HG03066 (cell line): ENCODE measurements around the gene MORC3.
A peak's percentile ranks its signal among the peaks of the same experiment; 100 is the strongest.
"Not testable (repeated sequence)": the region's sequence is repeated elsewhere in the genome, so short reads cannot be mapped to it uniquely, and the experiment has no call there.

ENCODE experiments used
- ATAC-seq: cut with Tn5 transposase; IDR thresholded peaks from one replicate; pipeline ENCODE4 v1.9.1; 2021; ENCODE audit warnings: low read depth; ENCODE audit not compliant: unreplicated experiment

Gene MORC3, protein sequence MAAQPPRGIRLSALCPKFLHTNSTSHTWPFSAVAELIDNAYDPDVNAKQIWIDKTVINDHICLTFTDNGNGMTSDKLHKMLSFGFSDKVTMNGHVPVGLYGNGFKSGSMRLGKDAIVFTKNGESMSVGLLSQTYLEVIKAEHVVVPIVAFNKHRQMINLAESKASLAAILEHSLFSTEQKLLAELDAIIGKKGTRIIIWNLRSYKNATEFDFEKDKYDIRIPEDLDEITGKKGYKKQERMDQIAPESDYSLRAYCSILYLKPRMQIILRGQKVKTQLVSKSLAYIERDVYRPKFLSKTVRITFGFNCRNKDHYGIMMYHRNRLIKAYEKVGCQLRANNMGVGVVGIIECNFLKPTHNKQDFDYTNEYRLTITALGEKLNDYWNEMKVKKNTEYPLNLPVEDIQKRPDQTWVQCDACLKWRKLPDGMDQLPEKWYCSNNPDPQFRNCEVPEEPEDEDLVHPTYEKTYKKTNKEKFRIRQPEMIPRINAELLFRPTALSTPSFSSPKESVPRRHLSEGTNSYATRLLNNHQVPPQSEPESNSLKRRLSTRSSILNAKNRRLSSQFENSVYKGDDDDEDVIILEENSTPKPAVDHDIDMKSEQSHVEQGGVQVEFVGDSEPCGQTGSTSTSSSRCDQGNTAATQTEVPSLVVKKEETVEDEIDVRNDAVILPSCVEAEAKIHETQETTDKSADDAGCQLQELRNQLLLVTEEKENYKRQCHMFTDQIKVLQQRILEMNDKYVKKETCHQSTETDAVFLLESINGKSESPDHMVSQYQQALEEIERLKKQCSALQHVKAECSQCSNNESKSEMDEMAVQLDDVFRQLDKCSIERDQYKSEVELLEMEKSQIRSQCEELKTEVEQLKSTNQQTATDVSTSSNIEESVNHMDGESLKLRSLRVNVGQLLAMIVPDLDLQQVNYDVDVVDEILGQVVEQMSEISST

DNA sequence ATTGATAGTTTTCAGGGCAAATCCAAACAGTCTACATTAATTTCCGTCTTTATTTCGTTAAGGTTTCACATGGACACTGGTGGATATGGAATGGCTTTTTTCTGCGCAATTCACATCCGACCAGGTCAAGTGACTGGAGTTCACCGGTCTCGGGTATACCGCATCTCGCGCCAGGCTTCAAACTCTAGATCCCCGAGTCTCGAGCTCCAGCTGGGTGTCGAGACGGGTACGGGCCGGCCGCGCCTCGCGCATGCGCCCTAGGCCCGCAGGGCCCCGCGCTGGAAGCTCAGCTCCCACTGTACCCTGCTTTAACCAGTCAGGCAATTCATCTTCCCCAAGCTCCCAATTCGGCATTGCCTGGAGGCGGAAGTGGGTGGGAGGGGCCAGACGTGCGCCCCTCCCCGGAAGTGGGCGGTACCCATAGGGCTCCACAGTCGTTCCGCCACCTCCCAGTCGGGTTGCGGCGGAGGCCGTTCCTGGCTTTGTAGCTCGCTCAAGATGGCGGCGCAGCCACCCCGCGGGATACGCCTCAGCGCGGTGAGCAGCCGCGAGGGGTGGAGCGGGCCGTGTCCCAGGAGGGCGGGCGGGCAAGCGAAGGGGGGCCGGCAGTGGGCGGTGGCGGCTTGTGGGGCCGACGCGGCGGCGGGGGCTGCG is at the start of gene MORC3:
Gene MORC3, plus strand, starts transcription at position 431 of the 654 bp plus-strand sequence. Its CDS starts 68 bp downstream, at position 499.
- peak; percentile 82 for ATAC-seq

DNA sequence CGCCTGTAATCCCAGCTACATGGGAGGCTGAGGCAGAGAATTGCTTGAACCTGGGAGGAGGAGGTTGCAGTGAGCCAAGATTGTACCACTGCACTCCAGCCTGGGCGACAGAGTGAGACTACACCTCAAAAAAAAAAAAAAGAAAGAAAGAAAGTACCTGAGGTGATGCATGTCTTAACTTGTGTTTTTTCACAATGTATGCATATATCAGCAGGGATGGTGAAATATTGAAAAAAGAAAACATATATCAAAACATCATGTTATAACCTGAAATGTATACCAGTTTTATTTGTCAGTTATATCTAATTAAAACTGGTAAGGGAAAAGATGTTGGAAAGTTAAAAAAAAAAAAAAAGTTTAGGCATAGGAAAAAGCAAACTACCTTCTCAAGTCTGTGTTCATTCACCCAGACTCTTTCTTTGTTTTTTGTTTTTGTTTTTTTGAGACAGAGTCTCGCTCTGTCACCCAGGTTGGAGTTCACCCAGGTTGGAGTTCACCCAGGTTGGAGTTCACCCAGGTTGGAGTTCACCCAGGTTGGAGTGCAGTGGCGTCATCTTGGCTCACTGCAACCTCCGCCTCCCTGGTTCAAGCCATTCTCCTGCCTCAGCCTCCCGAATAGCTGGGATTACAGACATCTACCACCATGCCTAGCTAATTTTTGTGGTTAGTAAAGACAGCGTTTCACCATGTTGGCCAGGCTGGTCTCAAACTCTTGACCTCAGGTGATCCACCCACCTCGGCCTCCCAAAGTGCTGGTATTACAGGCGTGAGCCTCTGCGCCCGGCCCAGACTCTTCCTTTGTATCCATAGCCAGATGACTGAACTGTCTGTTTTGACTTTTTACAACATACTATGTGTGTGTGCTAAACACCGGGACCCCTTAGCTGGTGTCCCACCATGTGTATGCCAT is 49.0 kb upstream of the MORC3 start:
- not testable (repeated sequence) for ATAC-seq

DNA sequence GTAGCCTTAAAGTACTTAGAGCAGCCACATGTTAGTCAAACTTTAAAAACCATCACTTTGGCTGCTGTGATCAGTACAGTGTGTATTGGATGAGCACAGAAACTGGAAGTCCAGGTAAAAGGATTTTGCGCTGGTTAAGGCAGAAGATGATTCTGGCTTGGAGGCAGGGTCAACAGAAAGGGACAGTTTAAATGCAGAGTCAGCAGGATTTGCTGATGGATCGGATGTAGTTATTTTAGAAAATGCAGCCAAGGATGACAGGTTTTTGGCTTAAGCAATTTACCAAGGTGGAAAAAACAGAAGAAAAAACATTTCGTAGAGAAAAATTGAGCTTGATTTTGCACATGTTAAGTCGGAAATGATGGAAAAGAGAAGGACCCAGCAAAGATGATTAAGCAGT is 45.9 kb upstream of the MORC3 start:
- ATAC-seq: no peak

DNA sequence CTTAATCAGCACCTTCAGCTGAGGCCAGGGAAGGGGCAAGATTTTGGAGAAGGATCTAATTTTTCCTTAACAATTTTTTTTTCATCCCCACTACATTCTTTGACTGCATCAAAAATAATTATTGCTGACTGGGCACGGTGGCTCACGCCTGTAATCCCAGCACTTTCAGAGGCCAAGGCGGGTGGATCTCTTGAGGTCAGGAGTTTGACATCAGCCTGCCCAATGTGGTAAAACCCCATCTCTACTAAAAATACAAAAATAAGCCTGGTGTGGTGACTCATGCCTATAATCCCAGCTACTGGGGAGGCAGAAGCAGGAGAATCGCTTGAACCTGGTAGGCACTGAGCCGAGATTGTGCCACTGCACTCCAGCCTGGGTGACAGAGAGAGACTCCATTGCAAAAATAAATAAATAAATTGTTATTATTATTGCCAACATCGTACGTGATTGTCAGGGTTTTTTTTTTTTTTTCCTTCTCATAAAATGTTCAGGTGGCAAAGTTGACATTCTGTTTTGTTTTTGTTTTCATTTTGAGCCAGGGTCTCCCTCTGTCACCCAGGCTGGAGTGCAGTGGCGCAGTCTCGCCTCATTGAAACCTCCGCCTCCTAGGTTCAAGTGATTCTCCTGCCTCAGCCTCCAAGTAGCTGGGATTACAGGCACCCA is 37.3 kb upstream of the MORC3 start:
- ATAC-seq: no peak

DNA sequence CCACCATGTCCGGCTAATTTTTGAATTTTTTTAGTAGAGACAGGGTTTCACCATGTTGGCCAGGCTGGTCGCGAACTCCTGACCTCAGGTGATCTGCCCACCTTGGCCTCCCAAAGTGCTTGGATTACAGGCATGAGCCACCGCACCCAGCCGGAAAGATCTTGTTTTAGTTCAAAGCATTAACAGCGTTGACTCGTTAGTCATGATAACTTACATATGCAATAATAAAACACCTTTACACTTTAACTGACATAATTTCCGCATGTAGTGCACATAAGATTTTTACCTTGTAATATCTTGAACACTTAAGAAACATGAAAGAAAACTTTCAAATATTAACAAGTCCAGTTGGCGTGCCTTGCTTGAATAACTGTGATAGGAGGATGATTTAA is 36.8 kb upstream of the MORC3 start:
- not testable (repeated sequence) for ATAC-seq

DNA sequence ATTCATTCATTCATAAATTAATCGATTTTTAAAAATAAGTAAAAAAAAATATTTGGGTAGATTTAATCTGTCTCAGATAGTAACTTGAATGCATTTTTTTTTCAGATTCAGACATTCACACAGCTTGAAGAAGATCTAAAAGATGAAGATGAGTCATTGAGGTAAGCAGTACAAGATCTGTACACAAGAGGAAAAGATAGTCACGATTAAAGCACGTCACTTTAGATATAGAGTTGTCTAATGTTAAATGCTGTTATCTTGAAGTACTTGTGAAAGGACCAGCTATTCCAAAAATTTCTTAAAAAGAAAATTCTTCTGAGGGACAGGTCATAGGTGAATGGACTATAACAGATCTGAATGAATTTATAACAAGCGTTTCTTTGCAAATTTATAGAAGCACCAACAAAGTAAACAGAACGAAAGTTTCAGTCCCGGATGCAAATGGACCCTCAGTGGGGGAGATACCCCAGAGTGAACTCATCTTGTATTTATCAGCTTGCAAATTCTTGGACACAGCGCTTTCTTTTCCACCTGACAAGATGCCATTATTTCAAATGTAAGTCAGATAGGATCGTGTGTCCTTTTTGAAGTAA is 31.2 kb upstream of the MORC3 start:
- no peak for ATAC-seq

DNA sequence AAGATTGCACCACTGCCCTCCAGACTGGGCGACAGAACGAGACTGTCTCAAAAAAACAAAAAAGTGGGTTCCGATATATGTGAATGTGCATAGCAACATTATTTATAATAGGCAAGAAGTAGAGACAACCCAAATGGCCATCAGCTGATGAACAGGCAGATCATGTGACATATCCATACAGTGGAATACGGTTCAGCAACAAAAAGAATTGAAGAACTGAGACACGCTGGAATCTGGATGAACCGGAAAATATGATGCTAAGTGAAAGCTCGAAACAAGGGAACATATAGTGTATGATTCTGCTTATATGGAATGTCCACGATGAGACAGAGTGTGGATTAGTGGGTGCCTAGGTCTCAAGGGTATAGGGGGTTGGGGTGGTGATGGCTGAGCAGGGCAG is 28.5 kb upstream of the MORC3 start:
- ATAC-seq: no peak

DNA sequence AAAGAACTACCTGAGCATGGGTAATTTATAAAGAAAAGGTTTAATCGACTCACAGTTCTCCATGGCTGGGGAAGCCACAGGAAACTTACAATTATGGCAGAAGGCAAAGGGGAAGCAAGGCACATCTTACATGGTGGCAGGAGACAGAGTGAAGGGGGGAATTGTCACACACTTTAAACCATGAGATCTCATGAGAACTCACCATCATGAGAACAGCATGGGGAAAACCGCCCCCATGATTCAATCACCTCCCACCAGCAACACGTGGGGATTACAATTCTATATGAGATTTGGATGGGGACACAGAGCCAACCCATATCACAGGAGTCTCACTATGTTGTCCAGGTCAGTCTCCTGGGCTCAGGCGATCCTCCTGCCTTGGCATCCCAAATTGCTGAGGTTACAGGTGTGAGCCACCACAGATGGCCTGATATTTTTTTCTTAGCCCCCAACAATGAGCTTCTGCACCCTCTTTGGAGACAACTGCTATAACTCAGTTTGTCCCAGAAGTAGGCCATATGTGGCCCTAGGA is 22.5 kb upstream of the MORC3 start:
- no peak for ATAC-seq

DNA sequence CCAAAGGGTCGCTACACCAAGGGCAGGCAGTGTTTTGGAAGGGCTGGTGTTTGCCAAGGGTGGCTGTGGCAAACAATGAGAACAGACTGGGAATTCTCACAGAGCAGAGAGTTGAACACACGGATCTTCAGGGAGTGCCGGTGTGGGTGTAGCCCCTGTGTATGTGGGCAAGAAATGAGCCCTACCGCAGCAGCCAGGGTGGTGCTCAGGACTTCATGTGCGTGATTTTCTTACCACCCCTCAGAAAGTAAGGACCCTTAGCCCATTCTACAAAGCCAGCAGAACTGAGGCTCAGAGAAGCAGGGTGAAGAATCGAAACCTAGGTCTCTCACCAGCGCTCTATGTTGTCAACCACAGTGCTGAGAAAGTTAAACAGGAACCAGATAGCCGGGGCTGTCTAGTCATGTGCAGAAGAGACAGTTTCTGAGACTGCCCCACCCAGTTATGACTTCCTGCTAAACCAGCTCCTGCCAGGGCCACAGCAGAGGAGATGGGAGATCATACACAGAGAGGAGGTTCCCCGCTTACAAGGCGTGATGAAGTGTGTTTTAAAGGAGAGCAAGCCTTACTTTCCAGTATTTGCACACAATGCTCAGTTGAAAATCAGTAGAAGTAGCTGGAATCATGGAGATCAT is 21.9 kb upstream of the MORC3 start:
- ATAC-seq: peak; percentile 99

DNA sequence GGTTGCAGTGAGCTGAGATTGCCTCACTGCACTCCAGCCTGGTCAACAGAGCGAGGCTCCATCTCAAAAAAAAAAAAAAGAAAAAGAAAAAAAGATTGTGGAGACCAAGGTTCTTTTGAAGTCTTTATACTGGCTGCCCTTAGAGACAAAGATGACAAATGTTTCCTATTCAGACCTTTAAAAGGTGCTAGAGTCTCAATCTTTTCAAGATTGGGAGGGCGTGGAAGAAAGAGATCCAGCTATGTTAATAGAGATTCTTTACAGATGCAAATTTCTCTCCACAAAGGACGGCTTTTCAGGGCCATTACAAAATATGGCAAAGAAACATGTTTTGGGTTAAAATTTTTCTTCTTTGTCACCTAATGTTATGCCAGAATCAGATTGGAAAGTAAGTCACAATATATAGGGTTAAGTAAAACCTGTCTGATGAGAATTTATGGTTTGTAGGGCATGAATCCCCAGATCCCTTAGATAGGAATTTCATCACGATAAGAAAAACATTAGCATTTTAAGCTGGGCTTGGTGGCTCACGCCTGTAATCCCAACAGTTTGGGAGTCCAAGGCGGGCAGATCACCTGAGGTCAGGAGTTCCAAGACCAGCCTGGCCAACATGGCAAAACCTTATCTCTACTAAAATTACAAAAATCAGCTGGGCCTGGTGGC is 13.0 kb upstream of the MORC3 start:
- no peak for ATAC-seq

DNA sequence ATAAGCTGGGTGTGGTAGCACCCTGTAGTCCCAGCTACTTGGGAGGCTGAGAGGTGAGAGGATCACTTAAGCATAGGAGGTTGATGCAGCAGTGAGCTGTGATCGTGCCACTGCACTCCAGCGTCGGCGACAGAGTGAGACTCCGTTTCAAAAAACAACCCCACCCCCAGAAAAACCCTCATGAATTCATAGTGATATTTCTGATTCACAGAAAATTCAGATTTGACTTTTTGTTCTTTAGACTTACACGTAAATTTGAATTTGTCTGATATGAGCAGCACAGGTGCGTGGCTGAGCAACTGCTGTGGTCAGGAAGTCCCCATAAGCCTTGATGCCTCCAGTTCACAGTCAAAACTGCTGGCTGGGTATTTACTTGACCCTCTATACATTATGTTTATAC is 10.0 kb upstream of the MORC3 start:
- peak; percentile 54 for ATAC-seq

DNA sequence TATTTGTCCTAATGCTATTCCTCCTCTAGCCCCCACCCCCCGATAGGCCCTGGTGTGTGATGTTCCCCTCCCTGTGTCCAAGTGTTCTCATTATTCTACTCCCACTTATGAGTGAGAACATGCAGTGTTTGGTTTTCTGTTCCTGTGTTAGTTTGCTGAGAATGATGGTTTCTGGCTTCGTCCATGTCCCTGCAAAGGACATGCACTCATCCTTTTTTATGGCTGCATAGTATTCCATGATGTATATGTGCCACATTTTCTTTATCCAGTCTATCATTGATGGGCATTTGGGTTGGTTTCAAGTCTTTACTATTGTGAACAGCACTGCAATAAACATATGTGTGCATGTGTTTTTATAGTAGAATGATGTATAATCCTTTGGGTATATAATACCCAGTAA is 6.6 kb upstream of the MORC3 start:
- ATAC-seq: not testable (repeated sequence)

DNA sequence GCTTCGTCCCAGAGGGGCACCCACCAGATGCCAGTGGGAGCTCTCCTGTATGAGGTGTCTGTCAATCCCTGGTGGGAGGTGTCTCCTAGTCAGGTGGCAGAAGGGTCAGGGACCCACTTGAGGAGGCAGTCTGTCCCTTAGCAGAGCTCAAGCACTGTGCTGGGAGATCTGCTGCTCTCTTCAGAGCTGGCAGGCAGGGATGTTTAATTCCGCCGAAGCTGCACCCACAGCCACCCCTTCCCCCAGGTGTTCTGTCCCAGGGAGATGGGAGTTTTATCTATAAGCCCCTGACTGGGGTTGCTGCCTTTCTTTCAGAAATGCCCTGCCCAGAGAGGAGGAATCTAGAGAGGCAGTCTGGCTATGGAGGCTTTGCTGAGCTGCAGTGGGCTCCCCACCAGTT is 4.0 kb upstream of the MORC3 start:
- not testable (repeated sequence) for ATAC-seq

DNA sequence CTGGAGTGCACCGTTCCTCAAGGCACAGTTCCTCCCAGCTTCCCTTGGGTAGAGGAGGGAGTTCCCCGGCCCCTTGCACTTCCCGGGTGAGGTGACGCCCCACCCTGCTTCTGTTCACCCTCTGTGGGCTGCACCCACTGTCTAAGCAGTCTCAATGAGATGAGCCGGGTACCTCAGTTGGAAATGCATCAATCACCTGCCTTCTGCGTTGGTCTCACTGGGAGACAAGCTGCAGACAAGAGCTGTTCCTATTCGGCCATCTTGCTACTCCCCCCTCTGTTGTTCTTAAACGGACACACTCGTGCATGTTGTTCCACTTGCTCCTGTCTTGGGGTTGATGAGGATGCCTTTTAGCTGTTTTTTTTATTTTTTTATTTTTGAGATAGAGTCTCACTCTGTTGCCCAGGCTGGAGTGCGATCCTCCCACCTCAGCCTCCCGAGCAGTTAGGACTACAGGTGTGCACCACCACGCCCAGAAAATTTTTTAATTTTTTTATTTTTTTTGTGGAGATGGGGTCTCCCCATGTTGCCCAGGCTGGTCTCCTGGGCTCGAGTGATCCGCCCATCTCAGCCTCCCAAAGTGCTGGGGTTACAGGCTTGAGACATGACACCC is 3.0 kb upstream of the MORC3 start:
- no peak for ATAC-seq

DNA sequence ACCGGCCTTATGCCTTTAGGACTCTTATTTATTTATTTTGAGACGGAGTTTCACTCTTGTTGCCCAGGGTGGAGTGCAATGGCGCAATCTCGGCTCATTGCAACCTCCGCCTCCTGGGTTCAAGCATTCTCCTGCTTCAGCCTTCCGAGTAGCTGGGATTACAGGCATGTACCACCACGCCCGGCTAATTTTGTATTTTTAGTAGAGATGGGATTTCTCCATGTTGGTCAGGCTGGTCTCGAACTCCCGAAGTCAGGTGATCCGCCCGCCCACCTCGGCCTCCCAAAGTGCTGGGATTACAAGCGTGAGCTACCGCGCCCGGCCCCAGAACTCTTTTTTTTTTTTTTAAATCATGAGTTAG is 611 bp upstream of the MORC3 start:
- not testable (repeated sequence) for ATAC-seq

DNA sequence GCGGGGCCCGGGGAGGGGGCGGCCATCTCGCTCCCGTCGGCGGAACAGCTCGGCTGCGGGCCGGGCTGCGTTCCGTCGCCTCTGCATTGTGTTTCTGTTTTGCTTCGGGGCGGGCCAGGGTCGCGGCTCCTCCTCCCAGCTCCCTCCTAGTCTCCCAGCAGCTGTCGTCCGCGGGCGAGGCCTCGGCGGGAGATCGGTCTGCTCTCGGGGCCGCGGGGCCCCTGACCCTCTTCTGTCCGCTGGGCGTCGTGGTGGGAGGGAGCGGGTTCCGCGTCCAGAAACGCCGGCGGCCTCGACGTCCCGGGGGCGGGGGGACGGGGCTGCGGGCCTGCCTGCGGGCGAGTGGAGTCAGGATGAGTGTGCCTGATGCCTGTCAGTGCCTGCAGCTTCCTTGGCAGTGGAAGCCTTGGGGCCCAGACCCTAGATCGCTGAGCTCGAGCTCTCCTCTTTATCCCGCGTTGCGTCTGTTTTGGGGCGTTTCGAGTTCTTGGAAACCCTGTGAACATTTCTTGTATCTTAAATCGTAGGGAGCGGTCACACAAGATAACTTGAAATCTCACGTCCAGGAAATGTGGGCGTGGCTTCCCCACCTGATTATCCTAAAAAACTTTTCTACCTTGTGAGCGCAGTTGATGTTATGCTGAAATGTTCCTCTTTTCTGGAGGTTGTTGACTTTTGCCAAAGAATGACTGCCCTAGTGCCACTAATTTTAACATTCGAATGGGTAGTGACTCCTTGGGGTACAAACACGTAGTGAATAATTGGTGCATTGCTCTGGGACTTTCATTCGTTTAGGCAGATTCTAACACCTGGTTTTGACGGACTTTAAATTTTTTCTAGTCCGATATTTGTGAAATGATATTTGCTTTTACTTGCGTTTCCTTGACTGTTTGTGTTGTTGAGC is 676 bp downstream of the MORC3 start:
- peak; percentile 40 for ATAC-seq
